GM18868 (cell line): ENCODE measurements around the gene SYNPO2.

Experiments used
- ATAC-seq: cut with Tn5 transposase; IDR thresholded peaks from one replicate; pipeline ENCODE4 v1.9.1; 2021; ENCODE audit warnings: mild to moderate bottlenecking, moderate library complexity; ENCODE audit not compliant: unreplicated experiment

SYNPO2 gene

DNA sequence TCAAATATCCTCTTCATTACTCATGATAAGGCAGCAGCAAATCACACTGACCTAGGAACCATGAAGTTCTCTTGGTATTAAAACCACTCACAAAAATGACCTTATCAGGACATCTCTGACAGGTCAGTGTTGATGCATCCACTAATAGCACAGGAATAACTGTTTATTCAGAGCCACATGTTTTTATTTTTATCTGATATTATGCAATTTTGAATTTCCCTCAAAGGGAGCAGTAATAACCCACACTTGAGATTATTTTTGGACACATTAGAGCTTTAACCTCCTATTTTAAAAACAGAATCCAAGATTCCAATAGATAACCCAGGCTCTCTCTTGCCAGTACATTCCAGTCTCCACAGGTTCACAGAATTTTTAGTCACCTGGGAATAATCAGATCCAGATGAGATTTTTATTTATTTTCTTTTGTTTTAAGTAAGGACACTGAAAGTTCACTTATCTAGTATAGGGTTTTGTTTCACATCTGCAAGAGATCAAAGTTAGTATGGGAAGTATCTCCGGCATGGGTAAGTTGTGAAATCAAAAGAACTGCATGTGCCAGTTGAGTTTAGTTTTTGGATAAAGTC is 210.7 kb downstream of the SYNPO2 start:
- ATAC-seq: no peak

DNA sequence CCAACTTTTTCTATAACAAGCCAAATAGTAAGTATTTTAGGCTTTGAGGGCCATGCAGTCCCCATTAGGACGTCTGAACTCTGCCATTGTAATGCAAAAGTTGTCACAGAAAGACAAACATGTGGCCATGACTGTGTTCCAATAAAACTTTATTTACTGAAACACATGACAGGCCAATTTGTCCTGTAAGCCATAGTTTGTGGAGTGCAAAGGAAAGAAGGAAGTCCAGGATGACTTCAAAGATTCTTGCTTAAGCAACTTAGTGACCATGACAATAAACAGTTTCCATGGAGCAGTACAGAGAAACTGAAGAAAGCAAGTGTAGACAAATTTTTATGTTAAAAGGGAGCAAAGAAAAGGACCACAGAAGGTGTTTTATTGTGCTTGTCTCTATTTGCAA is 212.0 kb downstream of the SYNPO2 start:
- no peak for ATAC-seq

DNA sequence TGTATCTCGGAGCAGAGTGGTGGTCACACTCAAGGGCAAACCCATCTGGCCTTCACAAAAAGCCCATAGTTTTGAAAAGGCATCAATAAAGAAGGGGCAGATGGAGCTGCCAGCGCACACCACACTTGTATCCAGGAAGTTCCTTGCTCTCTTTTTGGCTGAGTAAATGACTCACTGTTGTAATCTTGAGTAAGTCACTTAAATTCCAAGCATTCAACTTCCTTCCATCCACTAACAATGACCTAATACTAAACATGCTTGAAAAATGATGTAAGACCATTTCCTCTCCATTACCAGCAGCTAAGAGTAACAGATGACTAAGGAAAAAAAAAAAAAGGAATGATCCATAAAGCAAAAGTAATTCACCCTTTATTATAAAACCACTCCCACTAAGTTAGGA is 214.6 kb downstream of the SYNPO2 start:
- no peak for ATAC-seq

DNA sequence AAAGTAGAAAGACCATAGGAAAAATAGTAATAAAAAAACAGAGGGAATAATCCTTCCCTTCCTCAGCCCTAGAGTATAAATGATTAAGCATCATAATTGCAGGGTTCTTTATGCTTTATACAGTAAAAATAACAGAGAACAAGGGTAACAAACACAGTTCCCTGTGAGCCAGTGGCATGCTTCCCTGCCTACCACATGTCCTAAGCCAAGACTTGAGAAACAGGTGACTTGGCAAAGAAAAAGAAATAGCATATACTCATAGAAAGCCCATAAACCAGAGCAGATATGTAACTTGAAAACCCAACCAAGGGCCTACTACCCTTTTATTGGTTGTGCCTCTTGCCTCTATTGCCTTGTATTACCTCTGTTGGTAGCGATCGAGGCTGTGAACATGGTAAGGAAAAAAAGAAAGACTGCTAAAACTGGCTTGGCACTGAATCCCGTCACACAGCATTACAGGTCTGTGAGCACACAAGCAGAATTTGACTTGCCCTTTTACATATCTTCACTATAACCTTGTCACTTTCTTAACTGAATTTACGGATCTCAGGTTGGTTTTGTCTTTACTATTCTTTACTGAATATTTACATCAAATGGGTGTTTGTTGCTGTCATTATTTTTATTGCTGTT is 216.1 kb downstream of the SYNPO2 start:
- ATAC-seq: no peak

DNA sequence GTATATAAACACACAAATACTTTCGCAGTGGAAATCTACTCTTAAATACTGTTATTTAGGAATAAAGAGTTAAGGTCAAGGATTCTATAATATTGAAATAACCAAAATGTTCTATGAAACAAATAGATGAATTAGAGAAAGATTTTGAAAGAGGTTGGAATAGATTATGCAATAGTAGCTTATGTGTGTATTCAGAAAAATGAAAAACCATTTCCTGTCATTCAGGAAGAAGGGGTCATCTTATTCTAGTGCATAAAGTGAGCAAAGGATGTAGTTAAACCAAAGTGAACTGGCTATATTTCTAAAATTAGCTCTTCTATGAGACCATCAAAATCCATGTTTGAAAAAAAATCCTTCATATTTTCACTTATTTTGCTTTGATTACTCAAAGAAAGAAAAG is 217.0 kb downstream of the SYNPO2 start:
- no peak for ATAC-seq

DNA sequence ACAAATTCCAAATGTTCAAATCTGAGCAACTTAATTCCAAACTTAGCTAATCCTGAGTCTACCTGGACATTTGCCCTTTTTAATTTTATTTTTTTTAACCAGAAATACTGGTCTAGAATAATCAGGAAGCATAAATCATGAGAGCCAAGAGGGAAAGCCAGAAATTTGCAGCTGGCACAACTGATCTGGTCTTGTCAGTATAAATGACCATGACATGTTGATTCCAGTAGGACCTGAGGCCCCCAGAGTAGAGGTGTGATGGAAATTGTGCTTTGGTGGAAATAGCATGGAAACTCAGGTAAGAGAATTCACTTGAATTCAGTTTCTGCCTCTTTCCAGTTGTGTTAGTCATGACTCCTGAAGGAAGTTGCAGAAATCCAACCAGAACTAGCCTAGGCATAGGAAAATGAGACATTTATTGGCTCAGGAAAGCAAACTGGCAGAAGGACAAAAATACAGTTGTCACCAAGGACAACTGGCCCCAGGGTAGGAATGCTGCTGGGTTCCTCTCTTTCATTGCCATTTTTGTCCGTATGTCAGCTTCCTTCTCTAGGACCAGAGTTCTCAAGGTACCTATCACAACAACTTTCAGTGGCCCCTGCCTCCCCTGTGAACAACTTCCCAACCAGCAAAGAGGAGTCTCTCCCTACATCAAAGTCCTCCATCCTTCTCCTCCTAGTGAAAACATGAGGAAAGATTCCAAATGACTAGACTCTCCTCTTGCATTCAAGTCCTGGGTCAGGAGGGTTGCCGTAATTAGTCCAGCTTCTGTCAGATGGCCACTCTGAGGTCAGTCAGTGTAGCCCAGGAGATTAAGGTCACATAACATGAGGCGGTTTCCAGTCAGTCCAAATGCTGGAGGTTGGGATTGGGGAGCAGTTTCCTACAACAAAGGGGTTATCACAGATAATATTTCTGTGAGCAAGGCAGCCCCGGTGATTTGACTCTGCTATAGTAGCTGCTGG is 217.7 kb downstream of the SYNPO2 start:
- no peak for ATAC-seq

DNA sequence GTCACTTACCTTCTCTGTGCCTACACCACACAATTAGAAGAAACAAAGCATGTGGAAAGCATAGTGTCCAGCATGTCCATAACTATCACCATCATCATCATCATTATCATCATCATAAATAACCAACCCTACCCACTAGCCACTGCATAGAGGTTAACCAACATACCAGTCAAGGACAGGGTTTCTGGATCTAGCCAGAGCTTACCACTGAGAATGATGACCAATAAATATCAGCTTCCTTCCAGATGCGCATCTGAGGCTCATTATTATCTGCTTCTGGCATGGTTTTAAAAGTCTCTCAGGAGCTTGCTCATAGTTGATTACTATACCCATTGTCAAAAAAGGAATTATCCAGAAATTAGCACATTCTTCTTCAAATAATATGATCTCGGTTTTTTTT is 221.5 kb downstream of the SYNPO2 start:
- no peak for ATAC-seq
